SK-N-SH treated with all-trans-retinoic acid at 6 μM for 48 hours (cell line): Measurements from ENCODE around the gene EAF2.

ENCODE experiments used
- GLIS3 ChIP-seq: fragments of 250-450 bp; sonication (Bioruptor Pico); IDR thresholded peaks from 2 replicates; pipeline ENCODE4 v1.5.0; 2020; ENCODE audit warnings: mild to moderate bottlenecking, moderate library complexity
- TF ChIP-seq, protein P1 (sequence below): fragments of 250-450 bp; sonication (Bioruptor Pico); IDR thresholded peaks from 2 replicates; pipeline ENCODE4 v1.5.1; 2020; ENCODE audit warnings: low read depth, mild to moderate bottlenecking, moderate library complexity

DNA sequence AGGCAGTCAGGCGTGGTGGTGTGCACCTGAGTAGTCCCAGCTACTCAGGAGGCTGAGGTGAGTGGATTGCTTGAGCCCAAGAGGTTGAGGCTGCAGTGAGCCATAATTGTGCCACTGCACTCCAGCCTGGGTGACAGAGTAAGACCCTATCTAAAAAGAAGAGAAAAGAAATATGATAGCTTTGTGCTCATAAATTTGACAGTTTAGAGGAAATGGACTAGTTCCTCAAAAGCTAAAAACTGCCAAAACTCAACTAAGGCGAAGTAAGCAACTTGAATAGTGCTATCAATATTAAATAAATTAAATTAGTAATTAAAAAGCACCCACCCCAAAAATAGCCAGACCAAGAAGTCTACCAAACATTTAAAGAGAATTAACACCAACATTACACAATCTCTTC is 34.7 kb downstream of the EAF2 start:
- TF ChIP-seq GLIS3 (CRISPR knock-in tag) = no peak
- TF ChIP-seq, protein P1, sequence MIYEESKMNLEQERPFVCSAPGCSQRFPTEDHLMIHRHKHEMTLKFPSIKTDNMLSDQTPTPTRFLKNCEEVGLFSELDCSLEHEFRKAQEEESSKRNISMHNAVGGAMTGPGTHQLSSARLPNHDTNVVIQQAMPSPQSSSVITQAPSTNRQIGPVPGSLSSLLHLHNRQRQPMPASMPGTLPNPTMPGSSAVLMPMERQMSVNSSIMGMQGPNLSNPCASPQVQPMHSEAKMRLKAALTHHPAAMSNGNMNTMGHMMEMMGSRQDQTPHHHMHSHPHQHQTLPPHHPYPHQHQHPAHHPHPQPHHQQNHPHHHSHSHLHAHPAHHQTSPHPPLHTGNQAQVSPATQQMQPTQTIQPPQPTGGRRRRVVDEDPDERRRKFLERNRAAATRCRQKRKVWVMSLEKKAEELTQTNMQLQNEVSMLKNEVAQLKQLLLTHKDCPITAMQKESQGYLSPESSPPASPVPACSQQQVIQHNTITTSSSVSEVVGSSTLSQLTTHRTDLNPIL (CRISPR knock-in tag) = no peak
